ENCODE results near the gene ADAM10.

DNA sequence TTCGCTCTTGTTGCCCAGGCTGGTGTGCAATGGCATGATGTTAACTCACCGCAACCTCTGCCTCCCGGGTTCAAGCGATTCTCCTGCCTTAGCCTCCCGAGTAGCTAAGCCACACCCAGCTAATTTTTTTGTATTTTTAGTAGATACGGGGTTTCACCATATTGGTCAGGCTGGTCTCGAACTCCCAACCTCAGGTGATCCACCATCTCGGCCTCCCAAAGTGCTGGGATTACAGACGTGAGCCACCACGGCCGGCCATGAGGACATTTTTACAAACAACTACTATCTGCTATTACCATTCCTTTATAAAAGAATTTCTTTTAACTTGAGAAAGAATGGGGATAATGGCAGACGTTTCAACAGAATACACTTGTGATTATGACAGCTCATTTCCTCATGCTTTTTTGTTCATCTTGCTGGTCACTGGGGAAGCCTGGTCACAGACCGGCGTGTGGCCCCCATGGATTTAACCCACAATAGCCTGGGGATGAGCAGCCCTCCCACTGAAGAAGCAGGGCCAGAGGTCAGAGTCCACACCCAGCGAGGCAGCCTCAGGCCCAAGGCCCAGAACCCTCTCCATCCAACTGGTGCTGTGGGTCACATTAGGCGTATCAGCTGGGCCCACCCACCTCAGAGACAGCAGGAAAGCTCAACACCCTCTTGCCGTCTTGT is 205.7 kb downstream of the ADAM10 start:
- no peak for TF ChIP-seq CTCF (IDR thresholded peaks at IDR 0.05)
- no peak for TF ChIP-seq POLR2A (IDR thresholded peaks at IDR 0.05)

All from breast epithelium (tissue), 3 donors.